IPS DF 6.9 (cell line): ENCODE measurements around the gene SPACA7.

Source experiments
- DNase-seq: peaks from one replicate; pipeline ENCODE4 v3.0.0-alpha.2; 2013; ENCODE audit warnings: low read depth, low spot score
- H3K27ac ChIP-seq: one replicate; pipeline ENCODE4 v1.5.1; 2013; ENCODE audit warnings: low read length, control low read depth
- H3K27me3 ChIP-seq: 2 replicates; pipeline ENCODE4 v1.6.1; 2013; ENCODE audit warnings: mild to moderate bottlenecking, low read length; ENCODE audit not compliant: control insufficient read depth, insufficient read depth
- H3K36me3 ChIP-seq: 2 replicates; pipeline ENCODE4 v1.6.1; 2013; ENCODE audit warnings: low read length; ENCODE audit not compliant: control insufficient read depth, insufficient read depth
- H3K4me1 ChIP-seq: 2 replicates; pipeline ENCODE4 v1.6.1; 2013; ENCODE audit warnings: low read length; ENCODE audit not compliant: control insufficient read depth, insufficient read depth
- H3K4me3 ChIP-seq: 2 replicates; pipeline ENCODE4 v1.5.1; 2013; ENCODE audit warnings: mild to moderate bottlenecking, low read length
- H3K9me3 ChIP-seq: 2 replicates; pipeline ENCODE4 v1.6.1; 2013; ENCODE audit warnings: low read length, inconsistent platforms; ENCODE audit not compliant: control insufficient read depth, insufficient read depth
- WGBS: extraction: QIAGEN DNeasy Blood & Tissue Kit; methylation state at CpG from one replicate; pipeline ENCODE4 v1.1.7; 2013; ENCODE audit warnings: mixed read lengths, missing lambda C conversion rate; ENCODE audit not compliant: insufficient read length, insufficient coverage; 5-methylcytosine and 5-hydroxymethylcytosine counted together

Gene SPACA7

DNA sequence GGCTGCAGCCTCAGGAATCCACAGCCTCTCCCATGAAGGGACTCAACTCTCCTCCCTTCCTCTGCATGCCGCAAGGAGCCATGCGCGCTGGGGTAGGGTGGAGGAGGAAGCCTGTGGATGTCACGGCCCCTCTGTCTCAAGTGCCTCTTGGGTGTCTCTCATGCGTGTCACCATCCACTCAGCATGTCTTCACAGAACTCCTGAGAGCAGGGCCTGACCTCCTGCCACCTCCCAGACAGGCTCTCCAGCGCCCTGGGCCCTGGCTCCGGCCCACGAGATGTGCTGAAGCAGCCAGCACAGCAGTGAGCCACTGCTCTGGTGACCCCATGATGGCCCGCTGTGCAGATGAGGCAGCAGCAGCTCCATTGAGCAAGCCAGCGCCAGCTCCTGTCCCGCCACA, 25.9 kb upstream of the SPACA7 start:
- no peak for DNase-seq
- H3K4me1 ChIP-seq = peaks cover 7% of the 10 kb centered on the region
- H3K27me3 ChIP-seq = no peaks in the 10 kb centered on the region
- no peak overlapping the region for H3K27ac ChIP-seq
- WGBS = no CpG with 5 or more reads among the region's 11 CpGs
- H3K36me3 ChIP-seq = no peaks in the 10 kb centered on the region
- H3K9me3 ChIP-seq = no peaks in the 10 kb centered on the region
- H3K4me3 ChIP-seq = no peak overlapping the region

DNA sequence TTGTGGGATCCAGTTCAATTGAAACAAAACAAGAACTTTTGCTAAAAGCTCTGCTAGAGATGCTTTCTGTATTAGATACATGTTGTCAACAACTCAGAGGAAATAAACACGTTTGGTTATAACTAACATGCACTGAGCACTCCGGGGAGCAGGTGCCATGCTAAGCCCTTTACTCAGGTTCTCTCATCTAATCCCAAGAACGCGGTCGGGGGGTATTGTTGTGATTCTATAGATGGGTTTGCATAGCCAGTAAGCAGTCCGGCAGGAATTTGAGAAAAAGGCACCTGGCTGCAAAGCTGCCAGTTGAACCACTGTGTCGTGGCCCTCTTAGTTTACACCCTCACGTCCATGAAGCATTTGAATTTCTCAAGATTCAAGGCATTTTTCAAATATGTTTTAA, 24.3 kb upstream of the SPACA7 start:
- no CpG with 5 or more reads among the region's 8 CpGs for WGBS
- H3K27me3 ChIP-seq = no peaks in the 10 kb centered on the region
- DNase-seq = no peak

DNA sequence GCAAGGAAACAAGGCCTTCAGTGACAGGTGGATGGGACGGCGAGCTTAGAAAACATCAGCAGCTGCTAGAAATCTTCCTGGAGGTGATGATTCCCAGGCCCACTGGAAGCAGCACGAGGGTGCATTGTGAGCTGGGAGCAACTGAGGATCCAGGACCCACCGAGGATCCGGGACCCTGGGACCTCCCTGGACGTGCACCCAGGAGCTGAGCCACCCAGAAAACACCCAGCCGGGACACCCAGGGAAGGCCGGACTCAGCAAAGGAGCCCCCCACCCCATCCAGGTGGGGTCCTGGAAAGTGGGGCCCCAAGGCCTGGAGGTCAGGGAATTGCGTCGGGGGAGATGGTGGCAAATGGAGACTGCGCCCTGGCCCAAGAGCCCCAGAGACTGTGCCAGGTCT, 22.3 kb upstream of the SPACA7 start:
- Histone ChIP-seq H3K9me3 (no peaks in the 10 kb centered on the region), H3K4me3 (no peak overlapping the region), H3K4me1 (0 out of 2 replicates have a peak, but pooled peaks cover 2% of the 10 kb centered on the region), H3K27ac (no peak overlapping the region), H3K36me3 (no peaks in the 10 kb centered on the region), H3K27me3 (no peaks in the 10 kb centered on the region)
- no CpG with 5 or more reads among the region's 11 CpGs for WGBS
- no peak for DNase-seq

More for the DNA sequence above, 24.3 kb upstream of the SPACA7 start:
- Histone ChIP-seq H3K36me3 (no peaks in the 10 kb centered on the region), H3K4me3 (no peak overlapping the region), H3K4me1 (peaks cover 3% of the 10 kb centered on the region; the same call in 1 of the 2 replicates), H3K27ac (no peak overlapping the region), H3K9me3 (no peaks in the 10 kb centered on the region)

DNA sequence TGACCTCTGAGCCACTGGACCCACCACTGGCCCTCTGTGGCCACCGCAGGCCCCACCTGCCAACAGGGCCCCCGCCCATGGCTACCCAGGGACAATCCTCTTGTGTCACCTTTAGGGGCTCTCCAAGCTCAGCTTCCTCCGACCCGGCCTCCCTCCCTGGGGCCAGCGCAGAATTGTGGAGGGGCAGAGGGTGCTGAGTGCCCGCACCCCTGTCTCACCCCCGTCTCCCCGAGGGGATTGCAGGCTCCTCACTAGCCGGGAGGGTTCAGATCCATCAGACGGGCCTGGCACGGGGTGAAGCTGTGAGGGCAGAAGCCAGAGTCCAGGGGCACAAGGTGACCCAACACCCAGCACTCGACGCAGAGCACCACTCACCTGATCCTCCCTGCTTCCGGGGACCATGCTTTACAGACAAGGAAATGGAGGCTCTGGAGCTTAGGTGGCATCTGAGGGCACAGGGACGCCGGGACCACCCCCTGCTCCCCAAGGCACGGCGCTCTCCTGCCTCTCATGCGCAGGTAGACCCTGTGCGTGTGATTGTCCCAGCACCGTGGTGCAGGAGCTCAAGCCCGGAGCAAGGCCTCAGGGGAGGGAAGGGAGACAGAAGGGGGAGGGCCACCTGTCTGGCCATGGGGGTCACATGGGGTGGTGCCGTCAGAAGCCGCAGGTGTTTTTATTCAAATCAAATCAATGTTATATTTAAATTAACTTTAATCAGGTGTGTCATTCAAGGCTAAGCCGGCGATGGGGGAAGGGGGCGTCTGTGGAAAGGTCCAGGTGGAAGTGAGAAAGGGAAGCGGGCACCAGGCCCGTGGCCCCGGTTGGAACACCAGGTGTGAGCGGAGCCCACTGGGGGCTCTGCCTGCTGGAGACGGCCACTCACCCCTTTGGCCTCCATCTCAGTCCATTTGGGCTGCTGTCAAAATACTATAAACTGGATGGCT, 21.6 kb upstream of the SPACA7 start:
- Histone ChIP-seq H3K27ac (no peak overlapping the region), H3K36me3 (no peaks in the 10 kb centered on the region), H3K4me3 (no peak overlapping the region), H3K27me3 (no peaks in the 10 kb centered on the region), H3K4me1 (0 out of 2 replicates have a peak, but pooled peaks cover 2% of the 10 kb centered on the region), H3K9me3 (no peaks in the 10 kb centered on the region)
- no CpG with 5 or more reads among the region's 32 CpGs for WGBS
- DNase-seq = no peak

DNA sequence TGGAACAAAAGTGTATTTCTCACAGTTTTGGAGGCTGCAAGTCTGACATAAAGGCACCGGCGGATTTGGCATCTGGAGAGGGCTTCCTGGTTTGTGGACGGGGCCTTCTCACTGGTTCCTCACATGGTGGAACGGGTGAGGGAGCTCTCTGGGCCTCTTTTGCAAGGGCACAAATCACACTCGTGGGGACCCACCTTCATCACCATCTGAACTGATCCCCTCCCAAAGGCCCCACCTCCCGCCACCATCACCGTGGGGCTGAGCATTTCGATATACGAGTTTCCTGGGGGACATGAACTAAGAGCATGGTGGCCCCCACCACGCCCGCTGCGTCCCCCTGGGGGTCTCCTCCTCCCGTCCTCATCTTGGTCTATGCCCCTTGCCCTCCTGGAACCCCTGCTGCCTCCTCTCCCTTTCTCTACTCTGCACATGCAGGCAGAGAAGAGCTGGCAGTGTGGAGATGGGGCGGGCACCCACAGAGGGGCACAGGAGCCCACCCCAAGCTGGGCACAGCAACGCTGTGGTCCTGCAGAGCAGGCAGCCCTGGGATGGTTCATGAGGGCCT, 20.8 kb upstream of the SPACA7 start:
- no CpG with 5 or more reads among the region's 15 CpGs for WGBS
- H3K4me1 ChIP-seq = no peaks in the 10 kb centered on the region
- no peaks in the 10 kb centered on the region for H3K27me3 ChIP-seq
- no peaks in the 10 kb centered on the region for H3K36me3 ChIP-seq
- H3K9me3 ChIP-seq = no peaks in the 10 kb centered on the region
- DNase-seq = no peak
- H3K27ac ChIP-seq = no peak overlapping the region
- no peak overlapping the region for H3K4me3 ChIP-seq

DNA sequence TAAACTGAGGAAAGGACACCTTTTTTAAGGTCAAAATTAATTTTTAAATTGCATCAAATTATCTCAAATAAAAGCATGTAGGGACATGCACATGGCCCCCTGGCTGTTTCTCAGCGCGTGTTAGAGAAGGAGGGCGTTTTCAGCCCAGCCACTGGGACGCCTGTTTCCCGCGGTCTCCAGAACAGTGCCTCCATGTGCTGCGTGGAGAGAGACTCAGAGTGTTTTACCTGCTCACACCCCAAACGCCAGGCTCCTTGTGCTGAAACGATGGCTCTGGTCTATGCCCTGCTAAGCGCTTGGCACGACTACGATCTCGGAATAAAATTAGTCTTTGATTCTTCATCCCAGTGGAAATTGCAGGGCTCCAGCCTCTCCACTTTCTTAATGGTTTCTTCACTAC, 20.0 kb upstream of the SPACA7 start:
- no peak overlapping the region for H3K27ac ChIP-seq
- no peaks in the 10 kb centered on the region for H3K4me1 ChIP-seq
- H3K4me3 ChIP-seq = no peak overlapping the region
- DNase-seq = no peak
- no CpG with 5 or more reads among the region's 13 CpGs for WGBS
- H3K27me3 ChIP-seq = no peaks in the 10 kb centered on the region
- no peaks in the 10 kb centered on the region for H3K36me3 ChIP-seq
- H3K9me3 ChIP-seq = no peaks in the 10 kb centered on the region

DNA sequence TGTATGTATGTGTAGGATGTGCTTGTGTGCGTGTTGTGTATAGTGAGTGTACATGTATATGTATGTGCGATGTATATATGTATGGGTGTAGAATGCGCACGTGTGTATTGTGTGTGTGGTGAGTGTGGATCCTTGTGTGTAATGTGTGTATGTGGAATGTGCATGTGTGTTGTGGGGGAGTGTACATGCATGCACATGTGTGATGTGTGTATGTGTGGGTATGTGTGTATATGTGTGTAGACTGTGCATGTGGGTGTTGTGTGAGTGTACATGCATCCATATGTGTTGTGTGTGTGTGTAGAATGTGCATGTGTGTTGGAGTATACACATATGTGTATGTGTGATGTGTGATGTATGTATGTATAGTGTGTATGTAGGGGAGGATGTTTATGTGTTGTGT, 18.0 kb upstream of the SPACA7 start:
- WGBS = 100% methylated on average over 4 of the region's 4 CpGs
- Histone ChIP-seq H3K9me3 (no peaks in the 10 kb centered on the region), H3K27me3 (no peaks in the 10 kb centered on the region), H3K27ac (no peak overlapping the region), H3K4me3 (no peak overlapping the region), H3K4me1 (no peaks in the 10 kb centered on the region), H3K36me3 (no peaks in the 10 kb centered on the region)
- DNase-seq = no peak

DNA sequence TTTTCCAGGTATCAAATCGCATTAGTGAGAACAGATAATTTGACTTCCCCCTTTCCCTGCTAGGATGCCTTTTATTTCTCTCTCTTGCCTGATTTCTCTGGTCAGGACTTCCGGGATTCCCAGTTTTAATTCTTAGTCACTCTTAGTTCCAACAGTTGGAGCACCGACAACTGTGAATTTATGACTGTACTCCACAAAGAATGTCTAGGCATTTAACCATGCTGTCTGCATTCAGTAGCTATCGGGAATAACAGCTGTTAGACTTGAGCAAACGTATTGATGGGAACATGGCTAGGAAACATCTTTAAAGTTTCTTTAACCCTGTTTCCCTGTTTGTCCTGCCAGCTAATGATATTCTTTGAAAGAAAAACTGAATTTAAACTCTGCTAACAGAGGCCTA, 14.1 kb upstream of the SPACA7 start:
- no peak for DNase-seq
- no peaks in the 10 kb centered on the region for H3K27me3 ChIP-seq
- H3K9me3 ChIP-seq = no peaks in the 10 kb centered on the region
- no peaks in the 10 kb centered on the region for H3K36me3 ChIP-seq
- peaks cover 5% of the 10 kb centered on the region for H3K4me1 ChIP-seq
- H3K4me3 ChIP-seq = no peak overlapping the region
- WGBS = no CpG with 5 or more reads among the region's 5 CpGs
- H3K27ac ChIP-seq = no peak overlapping the region

DNA sequence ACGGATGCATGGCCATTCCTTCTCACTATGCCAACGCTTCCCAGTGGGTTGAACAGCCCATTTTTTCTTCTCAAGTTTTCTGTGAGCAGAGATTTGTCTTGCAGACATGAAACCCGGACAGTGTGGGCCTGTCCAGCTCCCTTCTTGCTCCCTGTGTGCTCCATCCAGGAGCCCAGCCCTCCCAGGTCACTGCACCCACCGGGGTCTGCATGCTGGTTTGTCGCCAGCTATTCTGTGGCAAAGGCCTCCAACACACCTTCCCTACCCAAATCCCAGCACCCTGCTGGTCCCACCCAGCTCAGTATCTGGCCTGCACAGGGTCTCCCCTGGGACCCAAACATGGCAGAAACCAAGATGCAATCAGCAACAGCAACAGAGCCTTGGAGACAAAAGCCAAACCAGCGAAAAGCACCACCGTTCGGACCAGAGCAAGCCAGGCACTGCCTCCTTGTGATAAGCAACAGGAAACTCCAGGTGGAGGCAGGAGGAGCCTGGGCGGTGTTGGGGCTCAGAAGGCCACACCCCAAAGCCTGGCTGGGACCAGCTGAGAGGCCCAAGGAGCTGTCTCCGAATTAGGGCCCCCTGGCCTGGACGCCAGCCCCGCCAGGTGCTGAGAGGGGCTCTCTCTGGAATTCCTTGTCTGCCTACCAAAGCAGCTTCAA, 12.2 kb upstream of the SPACA7 start:
- Histone ChIP-seq H3K27me3 (no peaks in the 10 kb centered on the region), H3K27ac (no peak overlapping the region), H3K9me3 (no peaks in the 10 kb centered on the region), H3K4me3 (no peak overlapping the region), H3K36me3 (no peaks in the 10 kb centered on the region), H3K4me1 (peaks cover 5% of the 10 kb centered on the region)
- DNase-seq = no peak
- no CpG with 5 or more reads among the region's 12 CpGs for WGBS

DNA sequence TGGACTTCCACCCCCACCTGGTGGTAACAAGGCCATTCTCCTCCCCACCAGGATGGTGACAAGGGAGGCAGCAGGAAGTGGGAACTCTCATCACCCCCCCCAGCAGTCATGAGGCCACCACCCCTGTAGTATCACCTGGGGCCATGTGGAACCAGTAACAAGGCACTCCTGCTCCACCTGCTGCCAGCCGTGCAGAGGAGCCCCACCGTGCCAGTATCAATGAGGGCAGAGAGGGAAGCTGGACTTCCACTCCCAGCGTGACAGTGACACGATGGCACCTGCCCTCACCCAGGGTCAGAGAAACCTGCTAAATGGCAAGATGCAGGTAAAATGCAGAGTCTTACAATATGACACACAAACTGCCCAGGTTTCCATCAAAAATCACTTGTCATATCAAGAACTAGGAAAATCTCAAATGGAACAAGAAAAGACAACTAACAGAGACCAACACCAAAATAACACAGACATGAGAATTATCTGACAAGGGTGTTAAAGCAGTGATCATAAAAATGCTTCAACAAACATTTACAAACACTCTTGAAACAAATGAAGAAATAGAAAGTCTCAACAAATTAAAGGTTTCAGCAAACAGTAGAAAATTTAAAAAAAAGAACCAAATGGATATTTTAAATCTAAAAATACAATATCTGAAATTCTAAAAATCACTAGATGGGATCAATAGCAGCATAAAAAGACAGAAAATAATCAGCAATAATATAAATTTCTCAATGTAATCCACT, 9.1 kb upstream of the SPACA7 start:
- no peak overlapping the region for H3K27ac ChIP-seq
- H3K27me3 ChIP-seq = no peaks in the 10 kb centered on the region
- no peaks in the 10 kb centered on the region for H3K9me3 ChIP-seq
- no peak overlapping the region for H3K4me3 ChIP-seq
- no CpG with 5 or more reads among the region's 4 CpGs for WGBS
- peaks cover 5% of the 10 kb centered on the region for H3K4me1 ChIP-seq
- H3K36me3 ChIP-seq = no peaks in the 10 kb centered on the region
- no peak for DNase-seq
